ENCODE data around the gene CLINT1. TPM values are rescaled to one million over a fixed set of nuclear protein-coding genes. Genes with fewer than 3 reads are reported as not detected.

The CLINT1 gene
- total RNA-seq, 1 experiment from 2014 or later = 79.6 TPM

DNA sequence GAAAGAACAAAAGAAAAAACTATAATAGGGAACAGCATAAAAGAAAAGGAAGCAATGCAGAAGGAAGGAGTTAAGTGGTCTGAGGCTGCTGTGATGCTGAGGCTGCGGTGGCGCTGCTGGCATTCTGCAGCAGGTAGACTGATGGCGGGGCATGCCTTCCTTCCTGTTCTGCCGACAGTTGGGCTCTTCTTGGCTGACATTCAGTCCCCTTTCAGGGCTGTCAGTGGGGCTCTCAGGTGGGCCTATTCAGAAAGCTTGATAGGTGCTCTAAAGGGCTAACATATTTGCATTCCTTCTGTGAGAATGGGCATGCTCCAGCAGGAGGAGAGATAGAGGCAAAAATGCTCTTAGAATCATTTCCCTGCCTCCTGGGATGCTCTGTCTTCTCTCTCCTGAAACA is 5.1 kb upstream of the CLINT1 start (continued):
- TF ChIP-seq, protein P1, sequence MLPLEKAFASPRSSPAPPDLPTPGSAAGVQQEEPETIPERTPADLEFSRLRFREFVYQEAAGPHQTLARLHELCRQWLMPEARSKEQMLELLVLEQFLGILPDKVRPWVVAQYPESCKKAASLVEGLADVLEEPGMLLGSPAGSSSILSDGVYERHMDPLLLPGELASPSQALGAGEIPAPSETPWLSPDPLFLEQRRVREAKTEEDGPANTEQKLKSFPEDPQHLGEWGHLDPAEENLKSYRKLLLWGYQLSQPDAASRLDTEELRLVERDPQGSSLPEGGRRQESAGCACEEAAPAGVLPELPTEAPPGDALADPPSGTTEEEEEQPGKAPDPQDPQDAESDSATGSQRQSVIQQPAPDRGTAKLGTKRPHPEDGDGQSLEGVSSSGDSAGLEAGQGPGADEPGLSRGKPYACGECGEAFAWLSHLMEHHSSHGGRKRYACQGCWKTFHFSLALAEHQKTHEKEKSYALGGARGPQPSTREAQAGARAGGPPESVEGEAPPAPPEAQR (CRISPR knock-in tag; IDR thresholded peaks at IDR 0.05) = no peak
- TF ChIP-seq ZNF232 (CRISPR knock-in tag; IDR thresholded peaks at IDR 0.05) = no peak

DNA sequence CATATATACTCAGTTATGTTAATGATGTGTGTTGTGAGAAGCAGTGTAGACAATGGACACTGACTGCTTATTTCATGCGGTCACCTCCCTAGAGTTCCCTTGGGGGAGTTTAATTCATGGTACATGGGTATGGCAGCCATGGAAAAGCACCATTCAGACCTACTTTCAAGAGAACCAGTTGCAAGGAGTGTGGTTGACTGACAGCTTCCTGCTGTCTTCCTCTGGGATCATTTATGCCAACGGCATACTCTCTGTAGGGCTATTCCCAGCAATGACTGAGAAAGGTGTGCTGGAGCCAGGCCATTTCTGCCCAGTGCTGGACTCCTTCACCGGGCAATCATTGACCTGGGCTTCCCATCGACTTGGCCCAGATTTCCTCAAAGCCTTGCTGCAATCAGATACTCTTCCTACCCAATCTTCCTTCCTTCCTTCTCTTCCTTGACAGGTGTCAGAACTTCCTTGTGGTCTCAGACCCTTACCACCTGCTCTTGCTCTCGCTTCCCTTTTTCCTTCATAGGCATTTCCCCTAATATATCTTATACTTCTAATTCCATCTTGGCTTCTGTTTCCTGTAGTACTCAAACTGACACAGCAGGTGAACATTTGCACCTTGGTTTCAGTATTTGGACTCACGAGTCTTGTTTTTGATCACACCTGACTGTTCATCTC is 3.4 kb upstream of the CLINT1 start:
- Mint-ChIP-seq H3K4me1 (peaks cover 44% of the 10 kb centered on the region), H3K27me3 (ENCODE audit: low read depth) (no peaks in the 10 kb centered on the region; the same call in 1 of the 2 replicates), H3K9me3 (no peaks in the 10 kb centered on the region), H3K27ac (no peak overlapping the region), H3K36me3 (no peaks in the 10 kb centered on the region), H3K4me3 (no peak overlapping the region)
- TF ChIP-seq GTF2I (CRISPR knock-in tag; conservative IDR thresholded peaks at IDR 0.05) (no peak), PRRX2 (CRISPR knock-in tag; IDR thresholded peaks at IDR 0.05) (no peak), SOX15 (CRISPR knock-in tag; IDR thresholded peaks at IDR 0.05) (no peak)
- CTCF ChIA-PET = no interaction called here
- POLR2A ChIA-PET = no interaction called here
- ATAC-seq = no peak
- DNase-seq (ENCODE audit: low spot score) = no peak

DNA sequence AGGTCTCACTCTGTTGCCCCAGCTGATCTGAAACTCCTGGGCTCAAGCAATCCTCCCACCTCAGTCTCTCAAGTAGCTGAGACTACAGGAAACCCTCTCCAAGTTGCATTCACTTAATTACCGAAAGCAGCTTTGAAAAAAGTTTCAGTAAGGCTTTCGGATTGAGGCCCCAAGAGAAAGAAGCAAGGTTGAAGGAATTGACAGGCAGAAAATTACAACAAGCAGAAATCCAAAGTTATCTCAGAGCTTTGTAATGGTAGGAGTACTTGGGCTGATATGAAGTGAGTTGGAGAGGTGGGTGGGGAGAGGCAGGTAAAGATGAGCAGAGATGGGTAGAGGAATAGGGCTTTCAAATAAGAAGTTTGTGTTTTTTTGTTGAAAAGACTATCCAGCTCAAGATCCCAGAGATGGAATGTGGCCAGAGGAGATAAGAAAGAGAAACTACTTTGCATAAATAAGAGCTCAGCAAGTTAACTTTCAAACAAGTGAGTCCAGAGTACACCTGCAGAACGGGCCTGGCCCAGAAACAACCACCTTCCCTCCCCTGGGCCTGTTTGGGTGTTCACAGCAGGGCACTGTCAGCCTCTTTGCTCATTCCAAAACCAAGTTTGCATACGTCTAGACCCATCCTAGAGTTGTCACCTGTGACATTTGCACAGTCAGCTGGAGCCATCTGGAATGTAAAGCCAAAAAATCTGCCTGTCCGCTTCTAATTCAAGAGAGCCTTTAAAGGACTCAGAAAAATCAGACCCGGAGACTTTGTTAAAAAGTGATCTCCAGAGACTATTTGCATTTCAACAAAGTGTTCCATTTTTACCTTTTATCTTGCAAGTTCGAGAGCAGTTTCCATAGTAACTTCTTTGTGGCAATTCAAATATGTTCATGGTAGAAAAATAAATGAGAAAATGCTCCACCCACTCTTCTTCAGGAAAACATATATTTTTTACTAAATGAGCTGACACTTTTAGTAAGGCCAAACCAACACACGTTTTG is 2.2 kb upstream of the CLINT1 start:
- no peaks in the 10 kb centered on the region; the same call in 1 of the 2 replicates for H3K27me3 Mint-ChIP-seq (ENCODE audit: low read depth)
- ChIA-PET POLR2A (no interaction called here), CTCF (interaction anchor here (0.6 to 1.4 kb wide), 11 partner anchors 11 to 1532 kb away, joined by 3 to 6 read pairs (median 3); no protein-coding TSS in a partner anchor)
- H3K36me3 Mint-ChIP-seq = no peaks in the 10 kb centered on the region
- DNase-seq (ENCODE audit: low spot score) (no peak), ATAC-seq (no peak)
- H3K4me1 Mint-ChIP-seq = peaks cover 52% of the 10 kb centered on the region
- H3K4me3 Mint-ChIP-seq = no peak overlapping the region
- peak overlapping the region; percentile 76 for H3K27ac Mint-ChIP-seq
- no peaks in the 10 kb centered on the region for H3K9me3 Mint-ChIP-seq
- TF ChIP-seq, protein P2, sequence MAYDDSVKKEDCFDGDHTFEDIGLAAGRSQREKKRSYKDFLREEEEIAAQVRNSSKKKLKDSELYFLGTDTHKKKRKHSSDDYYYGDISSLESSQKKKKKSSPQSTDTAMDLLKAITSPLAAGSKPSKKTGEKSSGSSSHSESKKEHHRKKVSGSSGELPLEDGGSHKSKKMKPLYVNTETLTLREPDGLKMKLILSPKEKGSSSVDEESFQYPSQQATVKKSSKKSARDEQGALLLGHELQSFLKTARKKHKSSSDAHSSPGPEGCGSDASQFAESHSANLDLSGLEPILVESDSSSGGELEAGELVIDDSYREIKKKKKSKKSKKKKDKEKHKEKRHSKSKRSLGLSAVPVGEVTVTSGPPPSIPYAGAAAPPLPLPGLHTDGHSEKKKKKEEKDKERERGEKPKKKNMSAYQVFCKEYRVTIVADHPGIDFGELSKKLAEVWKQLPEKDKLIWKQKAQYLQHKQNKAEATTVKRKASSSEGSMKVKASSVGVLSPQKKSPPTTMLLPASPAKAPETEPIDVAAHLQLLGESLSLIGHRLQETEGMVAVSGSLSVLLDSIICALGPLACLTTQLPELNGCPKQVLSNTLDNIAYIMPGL (CRISPR knock-in tag; IDR thresholded peaks at IDR 0.05) = no peak
- no peak for TF ChIP-seq TEAD1 (CRISPR knock-in tag; IDR thresholded peaks at IDR 0.05)
- TF ChIP-seq, protein P3, sequence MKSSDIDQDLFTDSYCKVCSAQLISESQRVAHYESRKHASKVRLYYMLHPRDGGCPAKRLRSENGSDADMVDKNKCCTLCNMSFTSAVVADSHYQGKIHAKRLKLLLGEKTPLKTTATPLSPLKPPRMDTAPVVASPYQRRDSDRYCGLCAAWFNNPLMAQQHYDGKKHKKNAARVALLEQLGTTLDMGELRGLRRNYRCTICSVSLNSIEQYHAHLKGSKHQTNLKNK (CRISPR knock-in tag; IDR thresholded peaks at IDR 0.05) = no peak
- TF ChIP-seq ZNF416 (CRISPR knock-in tag; IDR thresholded peaks at IDR 0.05) = no peak
- no peak for TF ChIP-seq CREM (CRISPR knock-in tag; IDR thresholded peaks at IDR 0.05)
- no peak for TF ChIP-seq NFE2L1 (CRISPR knock-in tag; IDR thresholded peaks at IDR 0.05)
- TF ChIP-seq, protein P4, sequence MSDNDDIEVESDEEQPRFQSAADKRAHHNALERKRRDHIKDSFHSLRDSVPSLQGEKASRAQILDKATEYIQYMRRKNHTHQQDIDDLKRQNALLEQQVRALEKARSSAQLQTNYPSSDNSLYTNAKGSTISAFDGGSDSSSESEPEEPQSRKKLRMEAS (CRISPR knock-in tag; IDR thresholded peaks at IDR 0.05) = no peak
- TF ChIP-seq EMX1 (CRISPR knock-in tag; IDR thresholded peaks at IDR 0.05) = no peak
- TF ChIP-seq TCF7 (CRISPR knock-in tag; IDR thresholded peaks at IDR 0.05; ENCODE audit: low read depth) = no peak
- no peak for TF ChIP-seq ZNF671 (CRISPR knock-in tag; IDR thresholded peaks at IDR 0.05)
- TF ChIP-seq, protein P5, sequence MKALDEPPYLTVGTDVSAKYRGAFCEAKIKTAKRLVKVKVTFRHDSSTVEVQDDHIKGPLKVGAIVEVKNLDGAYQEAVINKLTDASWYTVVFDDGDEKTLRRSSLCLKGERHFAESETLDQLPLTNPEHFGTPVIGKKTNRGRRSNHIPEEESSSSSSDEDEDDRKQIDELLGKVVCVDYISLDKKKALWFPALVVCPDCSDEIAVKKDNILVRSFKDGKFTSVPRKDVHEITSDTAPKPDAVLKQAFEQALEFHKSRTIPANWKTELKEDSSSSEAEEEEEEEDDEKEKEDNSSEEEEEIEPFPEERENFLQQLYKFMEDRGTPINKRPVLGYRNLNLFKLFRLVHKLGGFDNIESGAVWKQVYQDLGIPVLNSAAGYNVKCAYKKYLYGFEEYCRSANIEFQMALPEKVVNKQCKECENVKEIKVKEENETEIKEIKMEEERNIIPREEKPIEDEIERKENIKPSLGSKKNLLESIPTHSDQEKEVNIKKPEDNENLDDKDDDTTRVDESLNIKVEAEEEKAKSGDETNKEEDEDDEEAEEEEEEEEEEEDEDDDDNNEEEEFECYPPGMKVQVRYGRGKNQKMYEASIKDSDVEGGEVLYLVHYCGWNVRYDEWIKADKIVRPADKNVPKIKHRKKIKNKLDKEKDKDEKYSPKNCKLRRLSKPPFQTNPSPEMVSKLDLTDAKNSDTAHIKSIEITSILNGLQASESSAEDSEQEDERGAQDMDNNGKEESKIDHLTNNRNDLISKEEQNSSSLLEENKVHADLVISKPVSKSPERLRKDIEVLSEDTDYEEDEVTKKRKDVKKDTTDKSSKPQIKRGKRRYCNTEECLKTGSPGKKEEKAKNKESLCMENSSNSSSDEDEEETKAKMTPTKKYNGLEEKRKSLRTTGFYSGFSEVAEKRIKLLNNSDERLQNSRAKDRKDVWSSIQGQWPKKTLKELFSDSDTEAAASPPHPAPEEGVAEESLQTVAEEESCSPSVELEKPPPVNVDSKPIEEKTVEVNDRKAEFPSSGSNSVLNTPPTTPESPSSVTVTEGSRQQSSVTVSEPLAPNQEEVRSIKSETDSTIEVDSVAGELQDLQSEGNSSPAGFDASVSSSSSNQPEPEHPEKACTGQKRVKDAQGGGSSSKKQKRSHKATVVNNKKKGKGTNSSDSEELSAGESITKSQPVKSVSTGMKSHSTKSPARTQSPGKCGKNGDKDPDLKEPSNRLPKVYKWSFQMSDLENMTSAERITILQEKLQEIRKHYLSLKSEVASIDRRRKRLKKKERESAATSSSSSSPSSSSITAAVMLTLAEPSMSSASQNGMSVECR (CRISPR knock-in tag; IDR thresholded peaks at IDR 0.05; ENCODE audit: borderline replicate concordance) = no peak
- no peak for TF ChIP-seq ZNF121 (CRISPR knock-in tag; IDR thresholded peaks at IDR 0.05)
- TF ChIP-seq ZNF396 (CRISPR knock-in tag; IDR thresholded peaks at IDR 0.05; ENCODE audit: borderline replicate concordance) = no peak
- TF ChIP-seq PRRX2 (CRISPR knock-in tag; IDR thresholded peaks at IDR 0.05) = no peak

Measured in WTC11 (cell line).